Measurements from ENCODE around the gene RUNDC3A. TPM values are rescaled to one million over a fixed set of nuclear protein-coding genes. Genes with fewer than 3 reads are reported as not detected.

The RUNDC3A gene
- total and polyA plus RNA-seq, 2 of the 13 experiments (the other 11 are each of a cell fraction or from before 2014, with no cell fraction given): 0.25 TPM; not detected in 1

DNA sequence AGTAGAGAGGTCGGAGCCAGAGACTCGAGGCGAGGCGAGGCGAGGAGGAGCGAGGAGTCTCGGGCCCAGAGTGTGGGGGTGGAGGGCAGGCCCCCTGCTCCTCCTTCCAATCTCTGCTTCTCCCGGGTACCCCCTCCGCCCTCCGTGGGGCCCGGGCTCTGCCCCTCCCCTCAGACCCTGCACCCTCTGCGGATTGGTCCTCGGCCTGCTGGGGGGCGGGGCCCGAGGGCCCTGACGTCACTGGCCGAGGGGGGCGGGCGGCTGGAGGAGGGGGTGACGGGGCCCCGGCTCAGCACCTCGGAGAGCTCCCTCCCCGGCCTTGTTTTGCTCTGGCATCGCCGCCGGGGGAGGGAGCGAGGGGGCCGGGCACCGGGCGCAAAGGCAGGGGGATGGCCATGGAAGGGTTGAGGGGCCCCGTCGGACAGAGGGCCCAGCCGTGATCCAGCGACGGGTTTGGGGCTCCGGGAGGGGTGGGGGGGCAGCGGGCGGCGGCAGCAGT lies at the start of gene RUNDC3A (continued):
- TF ChIP-seq SNAPC4 (CRISPR knock-in tag; IDR thresholded peaks at IDR 0.05): no peak
- TF ChIP-seq ZNF737 (CRISPR knock-in tag; IDR thresholded peaks at IDR 0.05; ENCODE audit: borderline replicate concordance): no peak
- TF ChIP-seq SETDB1 (CRISPR knock-in tag; IDR thresholded peaks at IDR 0.05; ENCODE audit: borderline replicate concordance): no peak
- TF ChIP-seq ZNF777 (CRISPR knock-in tag; IDR thresholded peaks at IDR 0.05): peak; percentile 61; the same call in 1 of the 2 replicates
- TF ChIP-seq ZNF710 (CRISPR knock-in tag; IDR thresholded peaks at IDR 0.05; ENCODE audit: borderline replicate concordance): no peak
- no peak for TF ChIP-seq HDAC6 (IDR thresholded peaks at IDR 0.05; ENCODE audit: low read depth, low read length)
- TF ChIP-seq ARNTL (CRISPR knock-in tag; IDR thresholded peaks at IDR 0.05): 0 out of 2 replicates have a peak, but pooled peaks have one; percentile 33
- no peak for TF ChIP-seq KLF9 (CRISPR knock-in tag; IDR thresholded peaks at IDR 0.05; ENCODE audit: low read depth)
- TF ChIP-seq PHF8 (CRISPR knock-in tag; IDR thresholded peaks at IDR 0.05): no peak
- peak; percentile 59; the same call in 1 of the 2 replicates for TF ChIP-seq TFE3 (CRISPR knock-in tag; IDR thresholded peaks at IDR 0.05)
- no peak; the same call in 1 of the 2 replicates for TF ChIP-seq PRDM4 (CRISPR knock-in tag; IDR thresholded peaks at IDR 0.05; ENCODE audit: borderline replicate concordance)
- TF ChIP-seq GATA4 (IDR thresholded peaks at IDR 0.05; ENCODE audit: borderline replicate concordance, low read depth): no peak
- peak; percentile 63; the same call in 1 of the 2 replicates for TF ChIP-seq NFKBIZ (CRISPR knock-in tag; IDR thresholded peaks at IDR 0.05)
- TF ChIP-seq, protein P1, sequence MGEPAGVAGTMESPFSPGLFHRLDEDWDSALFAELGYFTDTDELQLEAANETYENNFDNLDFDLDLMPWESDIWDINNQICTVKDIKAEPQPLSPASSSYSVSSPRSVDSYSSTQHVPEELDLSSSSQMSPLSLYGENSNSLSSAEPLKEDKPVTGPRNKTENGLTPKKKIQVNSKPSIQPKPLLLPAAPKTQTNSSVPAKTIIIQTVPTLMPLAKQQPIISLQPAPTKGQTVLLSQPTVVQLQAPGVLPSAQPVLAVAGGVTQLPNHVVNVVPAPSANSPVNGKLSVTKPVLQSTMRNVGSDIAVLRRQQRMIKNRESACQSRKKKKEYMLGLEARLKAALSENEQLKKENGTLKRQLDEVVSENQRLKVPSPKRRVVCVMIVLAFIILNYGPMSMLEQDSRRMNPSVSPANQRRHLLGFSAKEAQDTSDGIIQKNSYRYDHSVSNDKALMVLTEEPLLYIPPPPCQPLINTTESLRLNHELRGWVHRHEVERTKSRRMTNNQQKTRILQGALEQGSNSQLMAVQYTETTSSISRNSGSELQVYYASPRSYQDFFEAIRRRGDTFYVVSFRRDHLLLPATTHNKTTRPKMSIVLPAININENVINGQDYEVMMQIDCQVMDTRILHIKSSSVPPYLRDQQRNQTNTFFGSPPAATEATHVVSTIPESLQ (CRISPR knock-in tag; conservative IDR thresholded peaks at IDR 0.05): peak; percentile 96
